Measurements from ENCODE around the gene MYL4.
"Not testable (repeated sequence)": the region's sequence is repeated elsewhere in the genome, so short reads cannot be mapped to it uniquely, and the experiment has no call there.

The MYL4 gene

GRCh38 chr17:47192554-47192953 lies 16.6 kb upstream of the MYL4 start:
- no peak overlapping the region for H3K4me3 ChIP-seq (ENCODE audit: low read depth, low read length)

GRCh38 chr17:47193931-47194511 lies 15.1 kb upstream of the MYL4 start:
- H3K4me3 ChIP-seq (ENCODE audit: low read depth, low read length): no peak overlapping the region

- H3K4me3 ChIP-seq (ENCODE audit: low read depth, low read length): no peak overlapping the region
These were observed 11.3 kb upstream of the MYL4 start for GRCh38 chr17:47197821-47198220.

DNA sequence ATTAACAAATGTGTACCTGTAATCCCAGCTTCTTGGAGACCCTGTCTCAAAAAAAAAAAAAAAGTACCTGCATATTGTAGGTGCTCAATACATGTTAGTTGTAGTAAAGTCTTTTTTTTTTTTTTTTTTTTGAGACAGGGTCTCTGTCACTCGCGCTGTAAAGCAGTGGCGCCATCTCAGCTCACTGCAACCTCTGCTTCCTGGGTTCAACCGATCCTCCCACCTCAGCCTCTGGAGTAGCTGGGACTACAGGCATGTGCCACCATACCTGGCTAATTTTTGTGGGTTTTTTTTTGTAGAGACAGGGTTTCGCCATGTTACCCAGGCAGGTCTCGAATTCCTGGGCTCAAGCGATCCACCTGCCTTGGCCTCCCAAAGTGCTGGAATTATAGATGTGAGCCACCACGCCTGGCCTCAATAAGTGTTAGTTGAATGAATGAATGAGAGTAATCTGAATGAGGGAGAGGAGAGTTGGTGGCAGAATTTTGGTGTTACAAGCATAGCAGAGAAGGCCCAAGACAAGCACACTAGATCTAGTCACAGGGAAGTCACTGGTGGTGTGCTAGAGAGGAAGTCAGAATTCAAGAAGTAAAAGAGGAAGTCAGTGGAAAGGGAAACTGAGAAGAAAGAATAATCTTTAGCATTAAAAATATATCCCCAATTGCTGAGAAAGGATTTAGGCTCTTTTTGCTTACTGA lies 9.4 kb upstream of the MYL4 start:
- H3K4me3 ChIP-seq (ENCODE audit: low read depth, low read length): no peak overlapping the region

DNA sequence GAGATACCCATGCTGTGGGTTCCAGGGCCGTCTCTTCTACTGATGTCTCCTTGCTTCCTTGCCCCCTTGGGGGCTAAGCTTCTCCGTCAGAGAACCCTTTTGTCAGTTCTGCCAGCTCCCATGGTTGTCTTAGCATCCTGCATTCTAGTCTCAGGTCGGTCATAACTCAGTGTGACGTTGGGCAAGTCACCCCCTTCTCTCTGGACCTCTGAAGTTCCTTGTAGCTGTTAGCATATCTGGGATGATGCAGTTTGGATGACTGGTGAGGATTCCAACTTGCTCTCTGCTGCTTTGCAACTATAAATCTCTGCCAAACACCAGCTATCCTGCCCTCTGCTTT lies 8.9 kb upstream of the MYL4 start:
- H3K4me3 ChIP-seq (ENCODE audit: low read depth, low read length): no peak overlapping the region

GRCh38 chr17:47201166-47201565 lies 8.0 kb upstream of the MYL4 start:
- no peak overlapping the region for H3K4me3 ChIP-seq (ENCODE audit: low read depth, low read length)

- no peak overlapping the region for H3K4me3 ChIP-seq (ENCODE audit: low read depth, low read length)
These were observed 5.0 kb upstream of the MYL4 start for GRCh38 chr17:47203984-47204721.

- H3K4me3 ChIP-seq (ENCODE audit: low read depth, low read length): no peak overlapping the region
These were observed 4.3 kb upstream of the MYL4 start for GRCh38 chr17:47204722-47205418.

DNA sequence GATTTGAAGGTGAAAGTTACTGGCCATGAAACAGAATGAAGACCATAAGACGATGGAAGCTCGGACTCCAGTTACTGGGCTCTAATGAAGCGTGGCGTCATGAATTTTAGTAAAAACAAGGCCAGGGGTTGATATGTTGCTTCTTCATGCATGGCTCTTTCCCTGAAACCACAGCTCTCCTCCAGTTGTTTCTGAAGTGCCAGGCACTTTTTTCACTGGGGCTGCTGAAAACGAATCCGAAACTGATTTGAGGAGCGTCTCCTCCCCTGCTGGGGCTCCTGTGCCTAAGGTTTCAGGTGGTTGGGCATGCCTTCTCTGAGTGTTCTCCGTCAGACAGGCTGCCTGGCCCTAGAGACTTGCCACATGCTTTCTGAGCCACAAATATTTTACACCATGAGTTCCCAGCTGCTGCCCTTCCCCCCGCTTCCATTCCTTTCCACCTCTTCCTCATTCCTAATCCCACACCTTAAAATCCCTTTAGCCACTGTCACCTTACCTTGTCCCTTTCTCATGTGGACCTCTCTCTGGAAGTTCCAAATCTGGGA lies 3.7 kb upstream of the MYL4 start:
- no peak overlapping the region for H3K4me3 ChIP-seq (ENCODE audit: low read depth, low read length)

GRCh38 chr17:47207143-47208067 lies 1.7 kb upstream of the MYL4 start:
- H3K4me3 ChIP-seq (ENCODE audit: low read depth, low read length): no peak overlapping the region

- no peak overlapping the region for H3K4me3 ChIP-seq (ENCODE audit: low read depth, low read length)
These were observed 351 bp downstream of the MYL4 start for GRCh38 chr17:47209499-47209898.

GRCh38 chr17:47210105-47210504 lies 957 bp downstream of the MYL4 start:
- H3K4me3 ChIP-seq (ENCODE audit: low read depth, low read length): no peak overlapping the region

- no peak overlapping the region for H3K4me3 ChIP-seq (ENCODE audit: low read depth, low read length)
These were observed 1.6 kb downstream of the MYL4 start for GRCh38 chr17:47210779-47211178.

- H3K4me3 ChIP-seq (ENCODE audit: low read depth, low read length): no peak overlapping the region
These were observed 3.3 kb downstream of the MYL4 start for GRCh38 chr17:47212458-47212857.

GRCh38 chr17:47213540-47213939 lies 4.4 kb downstream of the MYL4 start:
- H3K4me3 ChIP-seq (ENCODE audit: low read depth, low read length): no peak overlapping the region

DNA sequence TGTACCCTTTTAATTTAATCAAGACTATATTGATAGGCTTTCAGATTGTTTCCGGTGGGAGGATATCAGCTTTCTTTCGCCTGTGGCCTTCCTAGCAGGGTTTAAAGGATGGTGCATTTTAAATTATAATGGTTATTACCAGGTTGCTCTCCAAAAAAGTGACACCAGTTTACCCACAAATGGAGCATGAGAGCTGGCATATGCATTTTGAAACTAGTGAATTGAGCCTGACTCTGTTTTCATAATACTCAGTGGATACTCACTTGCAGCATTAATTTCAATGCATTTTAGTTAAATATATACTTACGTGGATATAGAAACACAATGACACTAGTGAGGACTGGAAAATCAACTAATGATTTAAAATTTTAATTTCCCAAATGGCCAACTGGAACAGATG lies 5.8 kb downstream of the MYL4 start:
- no peak overlapping the region for H3K4me3 ChIP-seq (ENCODE audit: low read depth, low read length)

DNA sequence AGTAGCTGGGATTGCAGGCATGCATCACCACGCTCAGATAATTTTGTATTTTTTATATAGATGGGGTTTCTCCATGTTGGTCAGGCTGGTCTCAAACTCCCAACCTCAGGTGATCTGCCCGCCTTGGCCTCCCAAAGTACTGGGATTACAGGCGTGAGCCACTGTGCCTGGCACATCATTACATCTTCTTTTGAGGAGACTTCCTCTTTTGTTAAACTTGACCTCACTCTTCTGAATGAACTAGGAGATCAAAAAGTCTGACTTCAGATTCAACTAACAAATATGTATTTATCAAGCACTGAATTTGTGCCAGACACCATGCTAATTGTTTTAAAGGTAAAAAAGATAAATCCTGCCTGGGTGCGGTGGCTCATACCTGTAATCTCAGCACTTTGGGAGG lies 7.7 kb downstream of the MYL4 start:
- H3K4me3 ChIP-seq (ENCODE audit: low read depth, low read length): not testable (repeated sequence)

- not testable (repeated sequence) for H3K4me3 ChIP-seq (ENCODE audit: low read depth, low read length)
These were observed 8.1 kb downstream of the MYL4 start for GRCh38 chr17:47217279-47217678.

DNA sequence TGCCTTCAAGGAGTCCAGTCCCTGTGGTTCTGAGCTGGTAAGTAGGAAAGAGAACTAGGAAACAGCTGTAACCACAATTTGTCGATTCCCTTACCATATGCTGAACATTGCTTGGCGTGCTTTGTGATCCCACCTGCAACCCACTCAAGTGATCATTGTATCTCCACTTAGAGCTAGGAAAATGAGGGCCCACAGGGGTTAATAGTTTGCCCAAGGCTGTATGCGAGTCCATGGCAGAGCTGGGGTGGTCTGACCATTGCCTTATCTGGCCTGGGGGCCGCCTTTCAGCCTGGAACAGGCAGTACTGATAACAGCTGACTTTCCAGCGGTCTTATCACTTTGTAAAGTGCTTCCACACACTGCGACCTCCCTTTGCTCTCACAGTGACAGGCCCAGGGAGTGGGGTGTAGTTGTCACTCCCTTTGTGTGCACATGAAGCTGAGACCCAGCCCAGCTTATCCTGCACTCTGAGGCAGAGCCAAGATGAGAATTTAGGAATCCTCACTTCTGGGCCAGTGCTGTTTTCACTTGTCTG lies 9.8 kb downstream of the MYL4 start:
- no peak overlapping the region for H3K4me3 ChIP-seq (ENCODE audit: low read depth, low read length)
